Measurements from ENCODE around the gene TBC1D5.

DNA sequence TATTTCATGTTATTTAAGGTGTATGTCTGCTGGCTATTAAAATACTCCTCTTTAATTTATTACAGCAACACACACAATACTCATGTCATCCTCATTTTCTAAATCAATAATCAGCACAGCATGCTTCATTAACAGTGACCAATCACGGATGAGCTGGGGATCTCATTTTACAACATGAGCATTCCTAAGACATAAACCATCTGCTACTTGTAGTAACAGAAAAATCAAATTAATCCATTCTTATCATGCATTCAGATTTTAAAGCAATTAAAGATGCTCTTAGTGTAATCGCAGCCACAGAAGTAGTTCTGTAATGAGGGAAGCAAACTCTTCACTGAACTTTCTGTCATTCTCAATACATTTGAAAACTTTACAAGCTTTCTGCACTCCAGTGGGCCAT, 191.1 kb downstream of the TBC1D5 start:
- TF ChIP-seq EZH2 (IDR thresholded peaks at IDR 0.05) (no peak), POLR2AphosphoS5 (IDR thresholded peaks at IDR 0.05; ENCODE audit: borderline replicate concordance, low read depth, low read length) (no peak), FOXP2 (optimal IDR thresholded peaks at IDR 0.05; ENCODE audit: control extremely low read depth, extremely low read length, insufficient read depth) (no peak)
